ENCODE measurements around the gene DAB1.

- TF ChIP-seq CTCF (IDR thresholded peaks at IDR 0.05; ENCODE audit: low read length) (no peak), EZH2 (IDR thresholded peaks at IDR 0.05; ENCODE audit: borderline replicate concordance, low read length) (no peak)
These were observed 112.9 kb downstream of the DAB1 start for GRCh38 chr1:57311006-57311405.

Data from OCI-LY1 (cell line).